ENCODE results near the gene PPP1R37. TPM values are rescaled to one million over a fixed set of nuclear protein-coding genes. Genes with fewer than 3 reads are reported as not detected.

Gene PPP1R37
- total RNA-seq, 1 donor from 2014 or later: 24.8 TPM

DNA sequence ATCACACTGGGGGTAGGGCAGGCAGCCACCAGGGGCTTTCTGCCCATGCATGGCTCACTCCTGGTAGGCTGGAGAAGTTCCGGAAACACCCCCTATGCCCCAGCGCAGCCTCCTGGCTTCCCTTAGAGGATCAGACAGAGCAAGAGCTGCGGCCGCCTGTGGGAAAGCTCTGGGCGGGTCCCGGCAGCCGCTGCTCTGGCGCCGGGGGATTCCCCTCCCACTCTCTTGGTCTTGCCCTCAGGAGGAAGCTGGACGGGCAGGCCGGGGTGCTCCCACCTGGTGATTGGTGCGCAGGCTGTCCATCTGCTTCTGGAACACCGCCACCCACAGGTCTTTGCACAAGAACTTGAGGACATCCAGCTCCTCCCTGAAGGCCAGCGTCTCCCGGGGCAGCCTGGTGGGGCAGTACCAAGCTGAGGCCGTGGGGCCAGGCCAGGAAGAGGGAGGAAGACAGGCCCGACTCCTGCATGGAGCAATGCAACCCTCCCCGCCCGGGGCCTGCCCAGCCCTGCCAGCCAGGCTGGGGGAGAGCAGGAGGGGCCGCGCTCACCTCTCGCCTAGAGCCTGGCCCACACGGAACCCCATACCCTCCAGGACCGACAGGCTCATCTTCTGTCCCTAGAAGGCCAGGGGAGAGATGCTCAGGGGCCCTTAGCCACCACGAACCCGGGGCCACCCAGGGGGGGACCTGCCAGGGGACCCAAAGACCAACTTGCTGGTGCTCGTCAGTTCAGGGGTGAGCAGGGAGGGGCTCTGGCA lies 71.8 kb downstream of the PPP1R37 start:
- intact Hi-C loops (cut with micrococcal nuclease): no loop called here

DNA sequence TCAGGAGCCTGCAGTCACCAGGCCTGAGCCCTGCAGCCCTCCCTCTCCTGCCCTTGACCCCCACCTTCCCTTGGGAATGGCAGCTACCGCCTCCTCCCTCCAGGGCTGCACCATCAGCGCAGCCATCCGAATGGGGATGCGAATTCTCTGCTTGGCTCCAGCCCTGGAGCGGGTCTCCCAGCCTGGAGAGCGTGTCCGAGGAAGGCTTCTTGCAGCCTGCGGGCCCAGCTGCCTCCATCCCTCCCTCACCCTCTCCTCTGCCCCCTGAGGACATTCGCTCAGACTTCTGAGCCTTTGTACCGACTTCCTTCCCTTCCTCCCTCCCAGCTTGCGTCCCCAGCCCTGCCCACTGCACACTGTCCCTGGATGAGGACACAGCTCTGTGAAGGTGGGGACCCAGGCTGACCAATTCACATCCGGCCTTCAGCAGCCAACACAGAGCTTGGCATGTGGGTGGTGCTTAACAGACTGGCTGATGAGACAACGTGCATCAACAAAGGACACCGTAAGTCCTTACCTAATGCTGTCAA lies 73.8 kb downstream of the PPP1R37 start:
- intact Hi-C loops (cut with micrococcal nuclease): no loop called here

DNA sequence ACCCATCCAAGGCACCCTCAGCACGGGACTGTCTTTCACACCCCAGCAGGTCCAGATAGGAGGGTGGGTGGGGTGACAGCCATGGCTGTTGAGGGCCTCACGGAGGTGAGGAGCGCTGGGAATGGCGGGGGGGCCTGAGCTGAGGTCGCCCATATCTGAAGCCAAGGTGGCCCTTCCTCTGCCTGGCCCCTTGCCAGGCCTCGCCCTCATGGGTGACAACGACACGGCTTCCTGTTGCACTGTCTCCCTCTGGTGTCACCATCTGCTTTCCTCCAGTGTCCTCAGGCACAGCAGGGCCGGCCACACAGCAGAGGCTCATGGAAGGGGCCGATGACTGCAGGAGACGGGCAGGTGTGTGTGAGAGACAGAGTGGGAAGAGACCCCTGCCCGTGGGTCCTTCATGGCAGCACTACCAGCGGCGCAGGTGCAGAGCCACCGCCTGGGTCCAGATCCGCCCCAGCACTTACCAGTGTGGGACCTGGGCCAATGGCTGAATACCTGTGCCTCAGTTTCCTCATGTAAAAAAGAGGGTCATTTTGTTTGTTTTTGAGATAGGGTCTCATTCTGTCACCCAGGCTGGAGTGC lies 75.9 kb downstream of the PPP1R37 start:
- intact Hi-C loops (cut with micrococcal nuclease): no loop called here

DNA sequence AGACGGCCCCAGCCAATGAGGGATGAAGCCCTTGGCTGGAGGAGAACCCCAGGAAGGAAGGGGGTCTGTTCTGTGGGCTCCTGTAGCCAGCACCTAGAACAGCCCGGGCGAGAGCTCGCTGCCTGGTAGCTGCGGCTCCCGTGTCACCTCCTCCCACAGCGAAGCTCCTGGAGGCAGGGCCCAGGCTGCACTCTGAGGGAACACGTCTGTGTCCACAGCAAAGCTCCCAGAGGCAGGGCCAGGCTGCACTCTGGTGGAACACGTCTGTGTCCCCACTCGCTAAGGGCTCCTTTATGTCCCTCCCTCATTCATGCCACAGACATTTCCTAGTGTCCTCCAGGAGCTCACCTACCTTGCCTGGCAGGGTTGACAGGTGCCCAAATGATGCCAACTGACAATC lies 76.6 kb downstream of the PPP1R37 start:
- intact Hi-C loops (cut with micrococcal nuclease): no loop called here

DNA sequence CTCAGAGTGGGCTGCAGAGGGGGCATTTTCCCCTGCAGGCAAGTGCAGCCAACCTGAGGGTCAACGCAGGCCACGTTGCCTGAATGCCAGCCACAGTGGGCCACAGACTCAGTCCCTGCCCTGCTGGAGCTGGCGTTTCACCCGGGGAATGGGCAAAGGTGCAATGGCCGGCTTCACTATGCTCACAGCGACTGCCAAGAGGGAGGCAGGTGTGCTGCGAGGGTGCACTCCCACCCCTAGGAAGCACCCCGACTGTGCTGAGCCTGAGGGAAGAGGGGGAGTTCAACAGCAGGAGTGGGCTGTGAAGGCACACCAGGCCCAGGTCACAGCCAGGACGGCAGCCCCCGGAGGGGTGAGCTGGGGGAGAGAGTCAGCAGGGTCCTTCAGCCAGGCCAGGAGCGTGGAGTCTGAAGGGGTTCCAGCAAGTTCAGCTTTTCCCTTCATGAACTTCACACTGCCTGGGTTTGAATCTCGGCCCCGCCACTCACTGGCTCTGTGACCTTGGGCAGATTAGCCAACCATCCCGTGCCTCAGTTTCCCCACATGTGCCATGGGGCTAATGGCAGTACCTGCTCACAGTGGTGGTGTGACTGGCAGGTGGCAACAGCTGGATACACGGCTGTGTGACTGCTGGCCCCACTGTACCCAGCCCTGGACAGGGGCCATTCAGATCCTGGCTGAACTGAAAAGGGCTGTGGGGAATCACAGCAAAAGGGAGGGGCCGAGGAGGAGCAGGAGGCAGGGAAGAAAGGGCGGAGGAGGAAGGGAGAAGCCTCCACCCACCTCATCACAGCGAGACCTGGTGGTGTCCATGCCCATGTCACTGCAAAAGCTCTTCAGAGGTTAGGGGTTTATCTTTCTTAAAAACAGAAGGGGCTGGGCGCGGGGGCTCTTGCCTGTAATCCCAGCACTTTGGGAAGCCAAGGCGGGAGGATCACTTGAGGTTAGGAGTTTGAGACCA lies 77.4 kb downstream of the PPP1R37 start:
- intact Hi-C loops (cut with micrococcal nuclease): no loop called here

- intact Hi-C loops (cut with micrococcal nuclease): no loop called here
Measured at GRCh38 chr19:45171211-45171623, 78.2 kb downstream of the PPP1R37 start.

DNA sequence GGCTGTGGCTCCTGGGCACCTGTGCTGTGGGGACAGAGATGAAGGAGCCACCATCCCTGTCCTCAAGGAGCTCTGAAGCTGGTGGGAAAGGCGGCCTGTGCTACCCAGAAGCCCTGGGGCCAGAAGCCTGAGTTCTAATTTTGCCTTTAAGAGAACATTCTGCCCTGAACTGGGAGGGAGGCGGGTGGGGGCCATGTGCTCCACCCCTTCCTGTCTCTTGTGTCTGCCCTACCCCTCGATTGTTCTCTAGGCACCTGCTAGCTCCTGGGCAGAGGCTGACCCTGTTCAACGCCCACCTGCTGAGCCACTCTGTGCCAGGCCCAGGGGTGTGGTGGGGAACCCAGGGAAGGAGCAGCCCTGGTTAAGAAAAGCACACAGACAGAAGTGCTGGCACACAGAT lies 79.2 kb downstream of the PPP1R37 start:
- intact Hi-C loops (cut with micrococcal nuclease): no loop called here

DNA sequence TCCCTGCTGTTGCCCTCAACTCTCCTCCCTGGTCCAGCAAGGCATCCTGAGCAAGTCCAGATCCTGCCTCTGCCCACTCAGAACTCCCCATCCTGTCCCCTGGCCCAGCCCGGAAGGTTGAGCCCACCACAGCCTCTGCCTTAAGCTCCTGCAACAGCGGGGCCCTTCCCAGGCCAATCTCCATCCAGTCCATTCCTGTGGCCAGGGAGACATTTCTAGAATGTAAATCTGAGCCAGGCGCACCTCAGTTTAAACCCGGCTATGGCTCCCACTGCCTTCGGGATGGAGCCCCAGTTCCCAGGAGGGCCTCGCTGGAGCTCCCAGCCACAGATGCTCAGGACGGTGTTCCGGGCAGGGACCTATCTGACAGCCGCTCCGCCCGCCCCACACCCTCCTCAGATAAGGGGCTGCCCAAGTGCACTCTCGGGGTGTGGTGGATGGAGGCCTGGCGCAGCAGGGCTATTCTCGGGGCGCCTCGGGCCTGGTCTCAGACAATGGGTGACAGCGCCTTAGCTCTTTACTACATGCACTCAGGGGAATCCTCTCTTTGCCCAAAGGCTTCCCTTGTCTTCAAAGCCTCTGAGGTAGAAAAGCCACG lies 79.7 kb downstream of the PPP1R37 start:
- intact Hi-C loops (cut with micrococcal nuclease): no loop called here

DNA sequence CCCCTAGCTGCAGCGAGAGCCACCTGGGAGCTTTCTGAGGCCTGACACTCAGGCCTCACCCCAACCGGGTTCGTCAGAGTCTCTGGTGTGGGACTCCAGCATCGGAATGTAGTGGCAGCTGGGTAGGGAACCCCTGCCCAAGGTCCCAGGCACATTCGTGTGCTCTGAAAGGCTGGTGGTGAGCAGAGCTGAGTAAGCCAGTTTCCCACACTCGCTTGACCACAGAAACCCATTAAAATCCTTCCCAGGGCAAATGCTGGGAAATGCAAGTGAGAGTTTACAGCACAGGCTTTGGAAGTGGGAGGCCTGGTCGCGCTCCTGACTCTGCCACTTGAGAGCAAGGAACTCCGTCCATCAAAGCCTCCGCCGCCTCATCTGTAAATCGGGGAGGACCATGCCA lies 80.8 kb downstream of the PPP1R37 start:
- intact Hi-C loops (cut with micrococcal nuclease): no loop called here

DNA sequence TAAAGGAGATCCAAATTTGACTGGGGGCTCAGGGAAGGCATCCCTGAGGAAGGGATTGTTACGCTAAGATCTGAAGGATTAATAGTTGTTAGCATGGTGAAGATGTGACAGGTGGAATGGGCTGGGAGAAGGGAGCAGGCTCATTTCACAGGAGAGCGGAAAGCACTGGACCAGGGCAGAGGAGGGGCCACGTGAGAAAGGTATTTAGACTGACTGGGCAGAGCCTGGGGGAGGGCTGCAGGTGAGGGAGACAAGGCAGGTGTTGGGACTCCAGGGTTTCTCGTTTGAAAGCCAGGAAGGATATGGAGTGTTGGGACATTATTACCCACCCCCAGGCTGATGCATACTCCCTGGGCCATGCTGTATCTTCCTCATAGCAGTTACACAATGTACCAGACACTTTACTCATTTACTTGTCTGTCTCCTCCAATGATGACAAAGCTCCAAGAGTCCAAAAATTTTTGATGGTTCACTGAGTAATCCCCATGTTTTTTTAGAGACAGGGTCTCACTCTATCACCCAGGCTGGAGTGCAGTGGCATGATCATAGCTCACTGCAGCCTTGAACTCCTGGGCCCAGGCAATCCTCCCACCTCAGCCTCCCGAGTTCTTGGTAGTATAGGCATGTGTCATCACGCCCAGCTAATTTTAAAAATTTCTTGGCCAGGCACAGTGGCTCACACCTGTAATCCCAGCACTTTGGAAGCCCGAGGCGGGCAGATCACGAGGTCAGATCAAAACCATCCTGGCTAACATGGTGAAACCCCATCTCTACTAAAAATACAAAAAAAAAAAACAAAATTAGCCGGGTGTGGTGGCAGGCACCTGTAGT lies 82.8 kb downstream of the PPP1R37 start:
- intact Hi-C loops (cut with micrococcal nuclease): loop anchor here (5.0 kb wide), 3 partner anchors 98 to 727 kb away; partner anchors contain the start of genes FOSB, GEMIN7, MYPOP and ZNF296

- intact Hi-C loops (cut with micrococcal nuclease): loop anchor here (1.0 to 5.0 kb wide), 8 partner anchors 73 to 724 kb away; partner anchors contain the start of genes ERCC2, FOSB, GEMIN7 and MARK4
Measured at GRCh38 chr19:45177817-45178261, 84.9 kb downstream of the PPP1R37 start, which contains the start of gene TRAPPC6A. TSS of gene TRAPPC6A (minus strand) at chr19:45178237. CDS start at chr19:45178218, 19 bp downstream.

DNA sequence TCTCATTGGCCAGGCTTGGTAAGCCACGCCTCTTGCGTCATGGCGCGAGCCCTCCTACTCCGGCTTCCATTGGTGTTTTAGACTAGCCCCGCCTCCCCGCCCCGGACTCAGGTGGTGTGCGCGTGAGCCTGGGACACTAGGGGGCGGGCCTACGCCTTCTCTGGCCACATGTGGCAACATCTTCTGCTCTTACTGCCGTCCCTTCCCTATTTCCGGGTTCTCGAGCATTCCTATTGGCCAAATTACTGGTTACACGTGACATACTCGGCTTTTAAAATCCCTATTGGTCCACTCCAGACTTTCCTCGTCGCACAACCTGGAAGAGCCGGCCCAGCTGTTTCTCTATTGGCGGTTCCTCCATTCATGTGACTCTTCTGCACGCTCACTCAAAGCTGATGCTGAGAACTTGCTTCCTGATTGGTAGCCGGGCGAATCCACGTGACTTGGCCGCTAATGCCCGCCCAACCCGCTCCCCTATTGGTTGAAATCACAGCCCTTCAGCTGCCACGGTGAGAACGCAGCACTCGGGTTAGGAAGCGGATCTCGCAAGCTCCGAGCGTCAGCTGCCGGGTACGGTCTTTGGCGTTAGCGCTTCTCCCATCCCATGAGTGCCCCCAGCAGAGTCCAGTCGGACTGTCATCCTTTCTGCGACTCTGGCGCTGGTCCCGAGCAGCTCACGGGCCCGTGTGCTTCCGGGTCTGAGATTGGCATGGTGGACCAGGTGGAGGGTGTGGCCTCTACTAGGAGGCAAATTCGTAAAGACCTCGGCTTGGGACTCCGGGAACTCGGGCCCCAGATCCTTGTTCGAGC lies 85.5 kb downstream of the PPP1R37 start, which contains the start of gene BLOC1S3:
Gene BLOC1S3, plus strand, starts transcription at position 523 of the 810 bp plus-strand sequence. CDS start 513 bp downstream, outside the sequence.
- intact Hi-C loops (cut with micrococcal nuclease): loop anchor here (1.0 to 5.0 kb wide), 8 partner anchors 72 to 724 kb away; partner anchors contain the start of genes ERCC2, FOSB, GEMIN7 and MARK4

DNA sequence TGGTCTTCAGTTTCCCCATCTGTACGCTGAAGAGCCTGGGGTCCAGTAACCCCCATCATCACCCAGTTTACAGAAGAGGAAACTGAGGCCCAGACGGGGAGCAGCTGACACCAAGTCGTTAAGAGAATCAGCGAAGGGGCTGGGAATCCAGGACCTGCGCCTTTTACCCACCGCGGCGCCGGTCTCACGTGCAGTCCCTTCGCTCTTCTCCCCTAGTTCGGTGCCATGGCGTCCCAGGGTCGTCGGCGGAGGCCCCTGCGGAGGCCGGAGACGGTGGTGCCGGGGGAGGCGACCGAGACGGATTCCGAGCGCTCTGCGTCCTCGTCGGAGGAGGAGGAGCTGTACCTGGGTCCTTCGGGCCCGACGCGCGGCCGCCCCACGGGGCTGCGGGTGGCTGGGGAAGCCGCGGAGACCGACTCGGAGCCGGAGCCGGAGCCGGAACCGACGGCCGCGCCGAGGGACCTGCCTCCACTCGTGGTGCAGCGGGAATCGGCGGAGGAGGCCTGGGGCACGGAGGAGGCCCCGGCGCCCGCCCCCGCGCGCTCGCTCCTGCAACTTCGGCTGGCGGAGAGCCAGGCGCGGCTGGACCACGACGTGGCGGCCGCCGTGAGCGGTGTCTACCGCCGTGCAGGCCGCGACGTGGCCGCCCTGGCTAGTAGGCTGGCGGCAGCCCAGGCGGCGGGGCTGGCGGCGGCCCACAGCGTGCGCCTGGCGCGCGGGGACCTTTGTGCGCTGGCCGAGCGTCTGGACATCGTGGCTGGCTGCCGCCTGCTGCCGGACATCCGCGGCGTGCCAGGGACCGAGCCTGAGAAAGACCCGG lies 86.3 kb downstream of the PPP1R37 start:
- intact Hi-C loops (cut with micrococcal nuclease): loop anchor here (2.0 to 5.0 kb wide), 4 partner anchors 72 to 723 kb away; partner anchors contain the start of genes FOSB, GEMIN7, MARK4 and MYPOP

DNA sequence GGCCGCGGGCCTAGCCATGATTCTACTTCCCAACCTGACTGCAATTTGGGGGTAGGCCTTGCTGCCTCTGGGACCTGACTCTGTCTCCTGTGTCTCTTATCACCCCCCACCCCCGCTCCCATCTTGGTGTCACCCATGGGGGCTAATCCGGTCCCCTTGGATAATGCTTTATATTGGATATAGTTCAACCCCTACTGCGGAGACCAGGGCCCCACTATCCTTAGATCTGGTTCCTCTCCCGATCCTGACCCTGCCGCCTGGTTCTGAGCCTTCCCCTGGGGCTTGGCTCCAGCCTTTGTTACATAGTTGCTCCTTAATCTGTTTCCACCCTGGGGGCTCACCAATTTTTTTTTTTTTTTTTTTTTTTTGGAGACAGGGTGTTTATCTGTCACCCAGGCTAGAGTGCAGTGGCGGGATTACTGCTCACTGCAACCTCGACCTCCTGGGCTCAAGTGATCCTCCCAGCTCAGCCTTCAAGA lies 87.0 kb downstream of the PPP1R37 start:
- intact Hi-C loops (cut with micrococcal nuclease): loop anchor here (2.0 to 5.0 kb wide), 4 partner anchors 71 to 722 kb away; partner anchors contain the start of genes FOSB, GEMIN7, MARK4 and MYPOP

DNA sequence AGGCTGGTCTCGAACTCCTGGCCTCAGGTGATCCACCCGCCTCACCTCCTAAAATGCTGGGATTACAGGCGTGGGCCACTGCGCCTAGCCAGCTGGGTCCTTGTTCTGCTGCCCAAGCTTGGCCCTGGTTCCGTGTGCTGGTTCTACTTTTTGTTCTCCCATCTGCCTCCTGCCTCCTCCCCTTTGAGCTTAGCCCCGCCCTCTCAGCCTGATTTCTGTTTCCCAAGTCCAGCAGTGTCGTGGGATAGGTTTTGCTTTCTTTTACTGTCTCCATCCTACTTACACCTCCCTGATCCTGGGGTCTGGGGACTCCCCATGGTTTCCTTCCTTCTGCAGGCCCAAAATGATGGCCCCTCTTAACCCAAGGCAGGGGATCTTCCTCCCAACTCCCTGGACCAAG lies 88.0 kb downstream of the PPP1R37 start:
- intact Hi-C loops (cut with micrococcal nuclease): no loop called here

DNA sequence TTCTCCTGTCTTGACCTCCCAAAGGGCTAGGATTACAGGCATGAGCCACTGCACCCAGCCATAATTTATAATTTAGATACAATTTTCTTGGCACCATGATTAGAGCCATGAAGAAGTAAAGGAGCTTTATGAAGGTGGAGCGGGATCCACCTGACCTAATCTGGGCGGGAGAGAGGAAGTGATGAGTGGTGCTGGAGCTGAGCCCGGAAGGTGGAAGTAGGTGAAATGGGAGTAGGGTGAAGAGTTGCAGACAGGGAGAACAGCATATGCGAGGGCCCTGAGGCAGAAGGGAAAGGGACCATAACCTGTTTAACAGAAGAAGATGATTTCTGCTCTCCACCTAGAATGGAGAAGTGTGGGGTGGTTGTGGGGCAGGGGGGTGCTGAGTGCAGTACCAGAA lies 89.8 kb downstream of the PPP1R37 start:
- intact Hi-C loops (cut with micrococcal nuclease): no loop called here

DNA sequence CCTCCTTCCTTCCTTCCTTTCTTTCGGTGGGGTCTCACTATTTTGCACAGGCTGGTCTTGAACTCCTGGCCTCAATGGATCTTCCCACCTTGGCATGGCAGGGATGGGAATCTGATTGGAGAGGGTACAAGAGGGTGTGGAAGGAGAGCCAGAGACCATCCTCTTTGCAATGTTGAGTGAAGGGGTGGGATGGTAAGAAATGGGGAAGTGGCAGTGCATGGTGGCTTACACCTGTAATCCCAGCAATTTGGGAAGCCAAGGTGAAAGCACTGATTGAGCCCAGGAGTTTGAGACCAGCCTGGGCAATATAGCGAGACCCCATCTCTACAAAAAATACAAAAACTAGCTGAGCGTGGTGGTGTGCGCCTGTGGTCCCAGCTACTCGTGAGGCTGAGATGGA lies 91.1 kb downstream of the PPP1R37 start:
- intact Hi-C loops (cut with micrococcal nuclease): no loop called here

Measured in T-helper 2 cell treated with Interferon-gamma antibody and Interleukin-4, amounts not matched to agents 100 ng/mL and 5 ng/mL, for 36 hours (primary cell).